Keratinocyte (primary cell): Measurements from ENCODE around the gene DCP1B. TPM values are rescaled to one million over a fixed set of nuclear protein-coding genes. Genes with fewer than 3 reads are reported as not detected.

ENCODE experiments used
- DNase-seq: peaks from one replicate; pipeline ENCODE4 v3.0.0-alpha.2; 2011; ENCODE audit warnings: low read depth, missing footprints, low spot score
- FAIRE-seq: peaks from 2 replicates; lab custom pipeline; 2011; peaks lifted over from hg19 to GRCh38; lab: Jason Lieb, UNC
- H2AFZ ChIP-seq: 2 replicates; pipeline ENCODE4 v1.6.0; 2012; ENCODE audit warnings: low read length, control low read depth, inconsistent platforms; ENCODE audit not compliant: control insufficient read depth
- H3K27ac ChIP-seq: 2 replicates; pipeline ENCODE4 v1.5.1; 2011; ENCODE audit warnings: low read length; ENCODE audit not compliant: control insufficient read depth, insufficient read depth
- H3K27me3 ChIP-seq: 3 replicates; pipeline ENCODE4 v1.6.0; 2011; ENCODE audit warnings: low read length; ENCODE audit not compliant: control insufficient read depth, insufficient read depth; ENCODE audit errors: extremely low read depth
- H3K36me3 ChIP-seq, 2 experiments: 2 replicates in 1 of 2; 3 replicates in 1 of 2; pipeline ENCODE4 v1.5.1; 2011; ENCODE audit warnings: low read length in 2 of 2, mild to moderate bottlenecking in 1 of 2; ENCODE audit not compliant: control insufficient read depth in 2 of 2, insufficient read depth in 2 of 2; ENCODE audit errors: extremely low read depth in 1 of 2
- H3K4me1 ChIP-seq: 3 replicates; pipeline ENCODE4 v1.5.1; 2011; ENCODE audit warnings: low read length; ENCODE audit not compliant: control insufficient read depth, insufficient read depth; ENCODE audit errors: extremely low read depth
- H3K4me2 ChIP-seq: 3 replicates; pipeline ENCODE4 v1.6.0; 2011; ENCODE audit warnings: low read depth, low read length; ENCODE audit not compliant: control insufficient read depth, insufficient read depth; ENCODE audit errors: extremely low read depth
- H3K4me3 ChIP-seq, 3 experiments: fragments of 200-600 bp in 1 of 3; sonication (generic) in 1 of 3; 2 replicates in 2 of 3; 3 replicates in 1 of 3; pipeline ENCODE4 v1.5.1; 2011 to 2016; ENCODE audit warnings: low read length in 3 of 3, mild to moderate bottlenecking in 3 of 3, control low read depth in 2 of 3, inconsistent platforms in 1 of 3, low read depth in 1 of 3, mixed read lengths in 1 of 3, mixed run types in 1 of 3, moderate library complexity in 1 of 3; ENCODE audit not compliant: control insufficient read depth in 2 of 3, insufficient read depth in 2 of 3; ENCODE audit errors: extremely low read depth in 1 of 3
- H3K79me2 ChIP-seq: 2 replicates; pipeline ENCODE4 v1.6.0; 2012; ENCODE audit warnings: low read length; ENCODE audit not compliant: control insufficient read depth, insufficient read depth
- H3K9ac ChIP-seq: 3 replicates; pipeline ENCODE4 v1.6.0; 2011; ENCODE audit warnings: low read length; ENCODE audit not compliant: control insufficient read depth, insufficient read depth; ENCODE audit errors: extremely low read depth
- H3K9me1 ChIP-seq: 3 replicates; pipeline ENCODE4 v1.6.0; 2011; ENCODE audit warnings: low read length; ENCODE audit not compliant: control insufficient read depth, insufficient read depth; ENCODE audit errors: extremely low read depth
- H3K9me3 ChIP-seq: 2 replicates; pipeline ENCODE4 v1.5.1; 2012; ENCODE audit warnings: low read depth, low read length; ENCODE audit not compliant: control insufficient read depth
- H4K20me1 ChIP-seq: 3 replicates; pipeline ENCODE4 v1.6.0; 2011; ENCODE audit warnings: low read length; ENCODE audit not compliant: control insufficient read depth, insufficient read depth; ENCODE audit errors: extremely low read depth
- EZH2 ChIP-seq: IDR thresholded peaks from one replicate; pipeline ENCODE4 v1.6.1; 2012; ENCODE audit warnings: inconsistent platforms, mild to moderate bottlenecking, low read length, moderate library complexity
- dilution Hi-C: fragments of 300-500 bp; cut with MboI; formaldehyde crosslinking; loops from one replicate; pipeline ENCODE4 v1.7.0; 2020; ENCODE audit warnings: low sequenced_read_pairs; ENCODE audit not compliant: extremely low pct_ligation_motif_present
- polyA plus RNA-seq, 5 experiments: library from polyadenylated mRNA; depleted of rRNA in 3 of 5; stranded (reverse) in 3 of 5; stranded (forward) in 1 of 5; unstranded in 1 of 5; fragments of >200 nt; gene quantifications; 1 replicate in 1 of 5; 2 replicates in 3 of 5; 3 replicates in 1 of 5; pipeline versions ENCODE4 v1.2.1 to v1.2.3, GENCODE V29; 2011 to 2012; ENCODE audit warnings: missing spikeins in 2 of 5, low read depth in 1 of 5, low replicate concordance in 1 of 5
- TF ChIP-seq, protein P1 (sequence below), 3 experiments: IDR thresholded peaks in 1 of 3; conservative IDR thresholded peaks in 1 of 3; optimal IDR thresholded peaks in 1 of 3; 2 replicates in 2 of 3; 3 replicates in 1 of 3; pipeline versions ENCODE3 to v1.5.1; 2011; ENCODE audit warnings: low read length in 3 of 3, mild to moderate bottlenecking in 3 of 3, moderate library complexity in 2 of 3, control low read depth in 1 of 3, inconsistent platforms in 1 of 3; ENCODE audit not compliant: insufficient read depth in 2 of 3; ENCODE audit errors: extremely low read depth in 1 of 3

DCP1B gene
- polyA plus RNA-seq, 1 donor (not counting 4 experiments of a cell fraction or from before 2014, with no cell fraction given) = 9.7 TPM

GRCh38 chr12:1917172-1918070 lies 86.8 kb downstream of the DCP1B start:
- Histone ChIP-seq H4K20me1 (no peaks in the 10 kb centered on the region), H3K79me2 (no peaks in the 10 kb centered on the region), H3K9ac (no peak overlapping the region), H3K9me1 (no peaks in the 10 kb centered on the region), H3K4me1 (no peaks in the 10 kb centered on the region), H3K4me3 (no peak overlapping the region), H3K9me3 (no peaks in the 10 kb centered on the region), H2AFZ (no peak overlapping the region), H3K27me3 (peaks cover 43% of the 10 kb centered on the region), H3K36me3 (no peaks in the 10 kb centered on the region), H3K27ac (no peak overlapping the region), H3K4me2 (no peak overlapping the region)
- peak; percentile 58 for TF ChIP-seq EZH2
- TF ChIP-seq, protein P1, sequence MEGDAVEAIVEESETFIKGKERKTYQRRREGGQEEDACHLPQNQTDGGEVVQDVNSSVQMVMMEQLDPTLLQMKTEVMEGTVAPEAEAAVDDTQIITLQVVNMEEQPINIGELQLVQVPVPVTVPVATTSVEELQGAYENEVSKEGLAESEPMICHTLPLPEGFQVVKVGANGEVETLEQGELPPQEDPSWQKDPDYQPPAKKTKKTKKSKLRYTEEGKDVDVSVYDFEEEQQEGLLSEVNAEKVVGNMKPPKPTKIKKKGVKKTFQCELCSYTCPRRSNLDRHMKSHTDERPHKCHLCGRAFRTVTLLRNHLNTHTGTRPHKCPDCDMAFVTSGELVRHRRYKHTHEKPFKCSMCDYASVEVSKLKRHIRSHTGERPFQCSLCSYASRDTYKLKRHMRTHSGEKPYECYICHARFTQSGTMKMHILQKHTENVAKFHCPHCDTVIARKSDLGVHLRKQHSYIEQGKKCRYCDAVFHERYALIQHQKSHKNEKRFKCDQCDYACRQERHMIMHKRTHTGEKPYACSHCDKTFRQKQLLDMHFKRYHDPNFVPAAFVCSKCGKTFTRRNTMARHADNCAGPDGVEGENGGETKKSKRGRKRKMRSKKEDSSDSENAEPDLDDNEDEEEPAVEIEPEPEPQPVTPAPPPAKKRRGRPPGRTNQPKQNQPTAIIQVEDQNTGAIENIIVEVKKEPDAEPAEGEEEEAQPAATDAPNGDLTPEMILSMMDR (optimal IDR thresholded peaks at IDR 0.05 in 1 of 3, IDR thresholded peaks at IDR 0.05 in 1 of 3, conservative IDR thresholded peaks at IDR 0.05 in 1 of 3; ENCODE audit: extremely low read depth in 1 of 3, insufficient read depth in 2 of 3, low read length in 3 of 3) = no peak
- no peak for FAIRE-seq
- dilution Hi-C loops = no loop called here
- DNase-seq = no peak

DNA sequence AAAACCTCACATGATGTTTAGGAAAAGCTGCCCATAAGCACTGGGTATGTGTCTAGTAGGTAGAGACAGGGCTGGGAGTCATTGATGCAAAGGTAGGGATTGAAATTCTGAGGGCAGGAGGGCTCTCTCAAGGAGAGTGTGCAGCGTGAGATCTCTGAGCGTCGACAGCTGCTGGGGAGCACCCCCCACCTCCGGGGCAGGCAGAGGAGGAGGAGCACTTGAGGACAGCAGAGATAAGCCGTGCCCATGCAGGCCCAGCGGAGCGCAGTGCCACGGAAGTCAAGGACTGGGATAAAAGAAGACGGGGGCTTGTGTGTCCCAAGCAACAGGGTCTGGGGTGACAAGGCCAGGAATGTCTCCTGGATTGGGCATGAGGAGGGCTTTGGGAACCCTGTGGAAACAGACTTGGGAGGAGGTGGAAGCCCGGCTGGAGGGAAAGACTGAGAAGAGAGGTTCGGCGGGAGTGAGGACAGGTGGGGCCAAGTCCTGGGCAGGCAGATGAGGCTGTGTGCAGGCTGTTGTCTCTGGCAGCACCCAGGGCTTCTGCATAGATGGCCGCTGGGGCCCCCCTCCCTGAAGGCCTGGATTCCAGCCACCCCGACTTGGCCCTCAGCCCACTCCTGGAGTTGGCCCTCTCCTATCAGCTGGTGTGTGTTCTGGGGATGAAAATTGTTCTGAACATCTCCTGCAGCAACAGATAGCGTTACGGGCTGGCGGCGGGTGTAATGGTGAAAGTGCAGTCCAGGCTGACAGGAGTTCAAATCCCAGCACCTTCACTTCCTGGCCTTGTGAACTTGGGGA lies 87.7 kb downstream of the DCP1B start:
- no peaks in the 10 kb centered on the region for H3K79me2 ChIP-seq
- H3K9me3 ChIP-seq = no peaks in the 10 kb centered on the region
- no peak overlapping the region for H3K9ac ChIP-seq
- dilution Hi-C loops = no loop called here
- H3K27ac ChIP-seq = no peak overlapping the region
- H3K36me3 ChIP-seq = no peaks in the 10 kb centered on the region
- H3K4me2 ChIP-seq = no peak overlapping the region
- FAIRE-seq = no peak
- H2AFZ ChIP-seq = no peak overlapping the region
- H3K9me1 ChIP-seq = no peaks in the 10 kb centered on the region
- no peaks in the 10 kb centered on the region for H3K4me1 ChIP-seq
- TF ChIP-seq EZH2 = no peak
- TF ChIP-seq, protein P1 (optimal IDR thresholded peaks at IDR 0.05 in 1 of 3, IDR thresholded peaks at IDR 0.05 in 1 of 3, conservative IDR thresholded peaks at IDR 0.05 in 1 of 3; ENCODE audit: extremely low read depth in 1 of 3, insufficient read depth in 2 of 3, low read length in 3 of 3) = no peak
- no peak for DNase-seq
- H3K4me3 ChIP-seq = no peak overlapping the region
- H4K20me1 ChIP-seq = no peaks in the 10 kb centered on the region
- peaks cover 43% of the 10 kb centered on the region for H3K27me3 ChIP-seq
